HG03064 (cell line): ENCODE data around the gene IQSEC1.
A peak's percentile ranks its signal among the peaks of the same experiment; 100 is the strongest.

ENCODE experiments used
- ATAC-seq: cut with Tn5 transposase; IDR thresholded peaks from one replicate; pipeline ENCODE4 v1.9.1; 2021; ENCODE audit warnings: low read depth; ENCODE audit not compliant: unreplicated experiment

The IQSEC1 gene

DNA sequence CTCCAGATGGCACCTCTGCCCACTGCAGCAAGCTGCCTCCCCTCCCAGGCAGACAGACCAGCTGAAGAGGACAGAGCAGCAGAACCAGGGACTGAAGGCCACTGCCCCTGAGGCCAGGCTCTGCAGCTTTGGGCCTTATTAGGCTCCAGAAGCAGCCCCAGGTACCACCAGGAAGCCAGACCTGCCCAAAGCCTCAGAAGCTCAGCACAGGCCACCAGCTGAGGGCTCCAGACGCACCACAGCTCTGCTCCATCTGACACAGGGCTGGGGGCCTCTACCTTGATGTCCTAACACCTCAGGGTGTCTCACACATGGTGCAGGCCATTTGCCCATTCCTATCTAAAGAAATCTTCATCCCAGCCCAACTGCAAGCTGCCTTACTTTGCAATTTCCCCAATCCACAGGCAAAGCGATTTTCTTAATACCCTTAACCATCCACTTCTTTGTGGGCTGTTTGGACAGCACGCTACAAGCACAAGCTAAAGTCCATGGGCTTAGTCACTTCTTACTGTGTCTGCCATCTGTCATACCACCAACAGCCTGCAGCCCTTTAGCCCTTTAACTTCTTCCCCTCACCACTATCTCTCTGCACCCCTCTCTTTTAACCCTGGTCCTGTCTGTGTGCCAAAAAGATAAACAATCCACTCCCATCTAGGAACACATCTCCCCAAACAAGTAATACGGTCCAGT is 112.1 kb downstream of the IQSEC1 start:
- no peak for ATAC-seq

DNA sequence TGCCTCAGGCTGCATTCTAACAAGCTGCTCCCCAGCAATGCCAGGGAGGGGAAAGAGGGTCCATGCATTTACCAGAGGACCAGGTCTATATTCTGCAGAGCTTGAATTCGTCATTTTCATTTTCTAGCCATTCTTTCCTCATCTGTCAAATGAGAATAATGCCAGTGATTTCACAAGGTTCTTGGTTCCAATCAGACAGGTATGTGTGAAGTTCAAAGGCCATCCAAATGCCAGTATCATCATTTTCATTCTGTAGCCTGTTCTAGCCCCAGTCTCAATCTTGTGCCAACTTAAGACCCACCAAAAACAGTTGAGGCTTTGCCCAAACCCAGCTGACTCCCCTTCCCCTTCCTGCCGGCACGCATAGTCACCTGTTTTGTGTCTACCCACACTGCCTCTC is 112.7 kb downstream of the IQSEC1 start:
- ATAC-seq: no peak

DNA sequence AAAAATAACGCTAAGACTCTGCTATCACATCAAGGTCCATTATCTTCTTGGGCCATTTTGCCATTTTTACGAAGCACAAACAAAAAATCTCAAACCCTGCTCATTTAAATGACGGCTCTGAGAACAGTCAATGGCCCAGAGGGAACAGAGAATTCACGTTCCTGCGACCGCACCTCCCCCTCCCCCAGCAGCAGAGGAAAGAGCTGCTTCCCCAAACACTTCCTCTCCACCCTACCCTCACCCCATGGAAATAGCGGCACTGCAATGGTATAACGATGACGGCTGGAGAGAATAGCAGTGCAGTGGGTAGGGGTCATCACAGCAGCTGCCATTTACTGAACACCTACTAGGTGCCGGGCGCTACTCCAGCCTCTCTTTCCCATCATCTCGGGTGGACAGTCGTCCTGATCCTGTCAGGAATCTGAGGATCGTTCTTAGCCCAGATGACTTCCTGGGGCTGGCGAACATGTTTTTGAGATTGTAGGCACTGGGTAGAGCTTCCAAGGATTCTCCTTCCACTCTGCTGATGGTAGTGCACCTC is 113.3 kb downstream of the IQSEC1 start:
- no peak for ATAC-seq

DNA sequence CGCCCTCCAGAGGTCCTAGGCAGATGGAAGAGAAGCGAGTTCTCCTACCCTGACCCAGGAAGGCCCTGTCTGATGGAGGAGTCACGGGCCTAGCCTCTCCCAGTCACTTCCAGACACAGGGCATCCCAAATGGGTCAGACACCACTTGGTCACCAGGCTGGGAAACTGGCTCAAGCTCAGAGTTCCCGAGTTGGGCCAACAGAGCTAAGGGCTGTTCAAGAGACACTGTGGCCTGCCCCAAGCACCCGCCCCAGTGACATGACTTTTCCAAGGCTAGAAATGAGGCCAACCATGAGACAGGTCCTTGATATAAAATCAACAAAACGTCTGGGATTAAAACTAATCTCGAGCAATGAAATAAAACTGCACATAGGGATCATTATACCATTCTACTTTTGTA is 113.8 kb downstream of the IQSEC1 start:
- no peak for ATAC-seq

DNA sequence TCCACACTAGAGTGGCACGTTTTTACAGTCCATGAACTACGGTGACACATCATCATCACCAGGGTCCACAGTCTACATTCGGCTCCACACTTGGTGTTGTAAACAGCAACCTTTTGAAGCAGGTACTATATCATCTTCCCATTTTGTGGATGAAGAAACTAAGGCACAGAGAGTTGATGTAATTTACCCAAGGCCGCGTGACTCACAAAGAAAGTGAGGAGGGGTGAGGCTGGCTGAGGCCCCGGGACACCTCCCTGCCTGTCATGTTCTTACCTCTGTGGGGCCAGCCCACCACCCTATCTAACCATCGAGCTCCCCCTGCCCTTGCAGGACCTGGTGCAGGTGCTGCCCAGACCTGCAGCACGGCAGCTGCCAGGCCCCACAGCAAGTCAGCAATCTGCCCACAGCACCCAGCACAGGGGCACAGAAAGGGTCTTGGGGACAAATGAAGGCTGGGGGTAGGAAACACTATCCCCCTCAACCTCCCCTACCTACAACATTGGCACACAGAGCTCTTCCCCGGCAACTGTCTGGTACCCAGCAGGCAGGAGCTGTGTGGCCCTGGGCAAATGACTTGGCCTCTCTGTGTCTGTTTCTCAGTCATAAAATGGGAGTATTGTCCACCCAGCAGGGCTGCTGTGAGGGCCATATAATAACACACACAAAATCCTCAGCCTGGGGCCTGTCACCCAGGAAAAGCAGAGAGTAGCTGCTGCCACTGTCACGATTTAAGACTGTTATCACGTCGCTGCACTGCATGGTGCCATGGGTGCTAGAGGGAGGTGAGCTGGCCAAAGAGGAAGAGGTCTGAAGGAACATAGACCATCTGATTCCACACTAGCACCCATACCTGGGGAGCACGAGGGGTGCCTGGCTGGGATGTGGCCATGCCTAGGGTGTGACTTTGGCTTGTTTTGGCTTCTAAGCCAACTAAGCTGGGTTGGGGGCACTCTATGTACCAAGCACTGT is 115.1 kb downstream of the IQSEC1 start:
- no peak for ATAC-seq

DNA sequence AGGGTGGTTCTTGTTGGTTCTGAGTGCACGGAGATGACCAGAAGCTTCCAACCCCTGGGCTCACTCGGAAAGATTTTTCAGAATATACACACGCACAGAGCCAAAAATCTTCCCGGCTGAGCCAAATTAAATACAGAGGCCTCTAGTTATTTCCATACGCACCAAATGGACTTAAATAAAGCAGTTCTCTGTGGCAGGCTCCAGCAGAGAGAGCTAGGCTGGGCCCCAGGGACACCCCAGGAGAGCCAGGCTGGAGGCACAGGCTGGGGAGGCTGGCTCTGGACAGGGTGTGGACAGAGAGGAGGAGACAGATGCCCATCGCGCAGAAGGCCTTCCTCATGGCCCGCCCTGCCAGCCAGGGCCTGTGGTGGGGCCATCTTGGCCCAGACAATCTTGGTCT is 115.9 kb downstream of the IQSEC1 start:
- no peak for ATAC-seq

DNA sequence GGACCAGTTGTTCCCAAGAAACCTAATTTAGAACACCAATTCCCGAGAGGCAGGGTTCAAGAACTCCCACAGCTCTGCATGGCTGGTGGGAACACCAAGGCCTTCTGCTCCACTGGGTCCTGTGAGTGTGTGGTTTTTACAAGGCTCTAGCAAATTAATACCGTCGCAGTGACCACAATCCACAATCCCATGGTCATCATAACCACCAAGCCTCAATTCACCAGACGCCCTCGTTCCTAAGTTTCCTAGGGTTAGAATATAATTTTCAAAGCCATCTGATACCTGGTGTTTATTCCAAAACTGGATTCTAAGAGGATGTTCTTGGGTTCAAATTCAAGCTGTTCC is 116.9 kb downstream of the IQSEC1 start:
- no peak for ATAC-seq

DNA sequence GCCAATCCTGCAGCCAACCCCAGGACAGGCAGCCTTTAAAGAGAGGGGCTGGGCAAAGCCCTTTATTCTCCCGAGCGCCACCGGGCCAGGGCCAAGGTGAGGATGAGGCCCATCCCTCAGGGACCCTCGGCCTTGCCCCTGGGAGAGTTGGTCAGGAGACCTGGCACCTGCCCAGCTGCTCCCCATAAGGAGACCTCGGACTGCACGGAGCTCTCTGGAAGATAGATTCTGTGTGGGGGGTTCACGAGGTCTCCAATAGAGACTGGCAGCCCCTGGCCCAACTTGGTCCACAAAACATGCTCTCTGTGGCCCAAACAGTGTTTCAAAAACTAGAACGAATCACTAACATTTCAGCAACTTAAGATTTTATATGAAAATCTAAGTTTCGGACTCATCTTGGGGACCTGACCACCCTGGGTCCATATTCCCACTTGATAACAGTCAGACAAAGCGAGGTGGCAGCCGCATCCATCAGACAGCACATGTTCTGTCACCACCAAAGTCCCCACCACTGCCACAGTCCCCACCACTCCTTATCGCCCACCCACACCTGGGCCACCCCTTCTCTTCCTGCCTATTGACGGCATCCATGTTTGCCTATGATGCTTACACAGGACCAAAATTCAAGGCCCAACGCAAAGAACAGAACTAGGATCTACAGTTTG is 117.4 kb downstream of the IQSEC1 start:
- no peak for ATAC-seq

DNA sequence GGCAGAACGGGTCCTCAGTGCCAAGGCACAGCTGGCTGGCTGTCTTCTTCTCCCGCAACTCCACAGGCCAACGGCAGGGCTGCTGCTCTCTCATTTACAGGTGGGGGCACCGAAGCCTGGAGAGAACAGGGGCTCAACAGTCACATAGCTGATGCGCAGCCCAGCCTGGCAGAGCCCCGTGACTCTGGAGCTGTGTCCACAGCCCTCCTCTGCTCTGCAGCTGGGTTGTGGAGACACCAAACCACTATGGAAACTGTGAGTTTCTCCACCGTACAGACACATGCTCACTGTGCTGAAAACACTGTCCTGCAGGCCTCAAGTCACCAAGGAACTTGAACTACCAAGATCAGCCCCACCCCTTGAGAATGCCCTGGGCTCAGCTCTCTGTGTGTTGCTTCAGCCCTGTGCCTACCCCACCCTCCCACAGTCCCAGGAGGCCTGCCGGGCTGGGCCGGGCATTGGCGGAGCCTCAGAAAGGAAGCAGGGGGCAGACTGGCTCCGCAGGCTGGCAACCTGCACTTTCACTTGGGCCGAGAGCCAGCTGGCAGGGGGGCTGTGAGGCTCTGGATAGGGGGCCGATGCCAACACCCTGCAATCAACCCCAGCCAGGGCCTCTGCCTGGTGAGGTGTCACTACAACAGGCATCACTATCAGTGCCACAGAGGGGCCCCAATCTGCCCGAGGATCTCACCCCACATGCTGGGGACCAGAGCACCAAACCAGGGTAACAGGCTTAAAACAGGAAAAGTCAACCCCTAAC is 118.2 kb downstream of the IQSEC1 start:
- ATAC-seq: peak; percentile 56

DNA sequence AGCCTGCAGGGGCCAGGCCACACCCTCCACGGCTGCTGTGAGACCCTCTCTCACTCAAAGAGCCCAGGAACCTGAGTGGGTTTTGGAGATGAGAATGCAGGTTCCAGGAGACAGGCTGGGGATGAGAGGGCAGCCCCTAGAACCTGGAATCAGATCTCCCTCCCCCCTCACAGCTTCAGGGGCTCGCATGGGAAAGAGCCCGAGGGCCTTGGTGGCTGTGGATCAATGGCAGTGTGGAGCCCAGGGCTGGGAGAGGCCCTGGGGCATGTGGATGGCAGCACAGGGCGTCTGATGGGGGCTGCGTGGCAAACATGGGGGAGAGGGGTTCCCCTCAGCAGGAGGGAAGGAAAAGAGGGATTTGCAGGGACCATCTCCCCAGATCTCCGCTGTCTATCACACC is 119.0 kb downstream of the IQSEC1 start:
- no peak for ATAC-seq

DNA sequence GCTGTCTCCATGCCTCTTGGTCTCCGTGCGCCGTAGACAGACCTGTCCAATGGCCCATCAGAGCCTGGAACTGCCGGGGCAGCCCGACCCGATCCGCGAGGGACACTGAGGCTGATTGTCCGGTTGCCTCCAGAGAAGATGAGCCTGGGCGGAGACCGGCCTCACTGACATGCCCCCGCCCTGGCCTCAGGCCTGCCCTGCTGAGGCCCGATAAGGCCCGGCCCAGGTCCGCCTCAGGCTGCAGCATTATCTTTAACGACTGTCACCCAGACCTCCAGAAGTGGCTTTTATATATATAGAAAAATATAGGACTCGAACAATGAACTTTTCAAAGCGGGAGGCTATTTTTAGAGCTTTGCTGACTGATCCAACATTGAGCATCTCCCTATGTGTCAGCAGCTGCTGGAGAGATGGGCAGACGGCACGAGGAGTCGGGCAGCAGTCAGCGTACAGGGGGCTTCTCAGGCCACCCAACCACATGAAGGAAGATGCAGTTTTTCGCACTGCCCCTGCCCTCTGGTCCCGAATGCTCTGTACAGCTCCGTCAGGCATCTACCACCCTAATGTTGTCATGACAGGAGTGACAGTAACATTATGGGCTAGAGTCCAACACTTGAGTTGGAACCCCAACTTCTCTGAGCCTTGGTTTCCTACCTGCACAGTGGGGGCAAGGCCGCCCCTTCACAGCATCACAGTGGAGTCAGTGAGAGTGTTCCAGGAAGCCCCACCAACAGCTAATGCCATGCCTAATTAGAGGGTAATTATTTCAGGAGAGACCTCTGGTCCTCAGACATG is 119.8 kb downstream of the IQSEC1 start:
- ATAC-seq: no peak

DNA sequence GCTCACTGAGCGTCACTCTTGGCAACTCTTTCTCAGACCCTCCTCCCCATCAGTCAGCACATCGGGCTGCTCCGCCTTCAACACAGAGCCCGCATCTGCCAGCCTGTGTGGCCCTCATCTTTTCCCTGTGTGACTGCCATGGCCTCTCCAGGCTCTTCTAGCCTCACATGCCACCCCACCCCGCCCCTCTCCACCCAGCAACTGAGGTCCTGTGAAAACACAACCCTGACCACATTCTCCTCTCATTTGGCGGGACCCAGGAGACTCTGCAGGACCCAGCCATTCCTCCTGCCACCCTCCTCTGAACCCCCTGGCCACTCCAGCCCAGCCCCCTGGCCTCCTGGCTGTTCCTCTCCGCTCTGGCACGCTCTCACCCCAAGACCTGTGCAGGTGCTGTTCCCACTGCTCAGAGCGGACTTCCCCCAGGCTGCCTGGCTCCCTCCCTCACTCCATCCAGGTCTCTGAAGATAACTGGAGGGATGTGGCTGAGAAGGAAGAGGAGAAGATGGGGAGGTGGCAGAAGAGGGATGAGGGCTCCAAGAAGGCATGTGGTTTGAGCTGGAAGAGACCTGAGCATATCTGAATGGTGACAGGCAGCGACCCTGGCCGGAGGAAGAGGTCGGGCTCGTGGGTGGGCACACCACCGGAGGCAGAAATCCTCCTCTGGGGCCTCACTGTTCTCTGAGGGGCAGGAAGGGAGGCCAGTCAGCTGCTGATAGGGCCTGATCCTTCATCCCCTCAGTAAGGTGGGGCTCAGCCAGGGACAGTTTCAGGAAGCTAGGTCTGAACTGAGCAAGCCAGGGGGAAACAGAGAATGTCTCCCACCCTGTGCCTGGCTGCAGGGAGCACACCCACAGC is 120.7 kb downstream of the IQSEC1 start:
- no peak for ATAC-seq

DNA sequence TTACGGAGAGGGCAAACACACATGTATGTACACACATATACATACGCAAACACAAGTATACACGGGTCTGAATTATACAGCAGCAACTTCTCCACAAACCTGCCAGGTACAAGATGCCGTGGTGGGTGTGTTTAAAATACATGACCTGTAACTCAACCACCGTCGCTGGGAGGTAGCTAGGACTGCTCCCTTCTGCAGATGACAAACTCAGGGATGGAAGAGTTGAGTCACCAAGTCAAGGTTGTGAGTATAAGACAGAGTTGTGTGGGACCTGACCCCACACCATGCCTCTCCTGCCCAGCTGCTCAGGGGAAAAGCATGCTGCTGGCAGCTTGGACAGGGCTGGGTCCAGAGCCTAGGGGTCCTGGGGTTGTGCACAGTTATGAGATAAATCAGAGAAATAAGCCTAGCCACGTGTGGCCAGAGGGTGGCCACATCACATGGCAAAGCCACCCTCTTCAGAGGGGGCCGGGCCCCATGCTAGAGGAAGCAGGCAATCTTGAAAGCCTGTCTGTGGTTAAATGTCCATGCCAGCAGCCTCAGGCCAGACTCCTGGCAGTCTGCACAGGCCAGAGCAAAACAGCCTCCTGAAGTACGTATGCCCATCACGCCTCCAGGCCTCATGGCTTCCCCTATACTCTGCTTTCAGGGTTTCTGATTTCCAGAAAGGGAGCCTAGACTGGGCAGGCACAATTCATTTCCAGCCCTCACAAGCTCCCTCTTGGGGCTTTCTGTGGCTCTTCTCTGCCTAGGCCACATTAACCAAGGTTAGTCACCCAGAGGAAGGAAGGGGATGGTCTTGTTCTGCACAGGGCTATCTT is 124.1 kb downstream of the IQSEC1 start:
- ATAC-seq: peak; percentile 61

DNA sequence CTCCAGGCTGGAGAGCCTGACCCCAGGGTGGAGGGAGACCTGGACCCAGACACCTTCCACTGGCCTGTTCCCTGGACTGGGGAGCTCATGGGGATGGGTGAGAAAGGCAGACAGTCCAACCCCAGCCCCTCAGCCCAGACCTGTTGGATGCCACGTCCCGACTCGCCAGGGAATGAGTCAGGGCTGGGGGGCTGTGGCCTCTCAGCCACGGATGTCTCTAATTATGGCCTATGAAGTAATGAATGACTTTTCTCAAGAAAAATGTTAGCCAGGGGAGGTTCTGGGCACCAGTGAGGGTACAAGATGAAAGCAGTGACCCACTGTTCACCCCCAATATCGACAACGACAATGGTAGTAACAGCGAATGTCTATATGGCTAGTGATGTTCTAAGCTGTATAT is 124.9 kb downstream of the IQSEC1 start:
- no peak for ATAC-seq

DNA sequence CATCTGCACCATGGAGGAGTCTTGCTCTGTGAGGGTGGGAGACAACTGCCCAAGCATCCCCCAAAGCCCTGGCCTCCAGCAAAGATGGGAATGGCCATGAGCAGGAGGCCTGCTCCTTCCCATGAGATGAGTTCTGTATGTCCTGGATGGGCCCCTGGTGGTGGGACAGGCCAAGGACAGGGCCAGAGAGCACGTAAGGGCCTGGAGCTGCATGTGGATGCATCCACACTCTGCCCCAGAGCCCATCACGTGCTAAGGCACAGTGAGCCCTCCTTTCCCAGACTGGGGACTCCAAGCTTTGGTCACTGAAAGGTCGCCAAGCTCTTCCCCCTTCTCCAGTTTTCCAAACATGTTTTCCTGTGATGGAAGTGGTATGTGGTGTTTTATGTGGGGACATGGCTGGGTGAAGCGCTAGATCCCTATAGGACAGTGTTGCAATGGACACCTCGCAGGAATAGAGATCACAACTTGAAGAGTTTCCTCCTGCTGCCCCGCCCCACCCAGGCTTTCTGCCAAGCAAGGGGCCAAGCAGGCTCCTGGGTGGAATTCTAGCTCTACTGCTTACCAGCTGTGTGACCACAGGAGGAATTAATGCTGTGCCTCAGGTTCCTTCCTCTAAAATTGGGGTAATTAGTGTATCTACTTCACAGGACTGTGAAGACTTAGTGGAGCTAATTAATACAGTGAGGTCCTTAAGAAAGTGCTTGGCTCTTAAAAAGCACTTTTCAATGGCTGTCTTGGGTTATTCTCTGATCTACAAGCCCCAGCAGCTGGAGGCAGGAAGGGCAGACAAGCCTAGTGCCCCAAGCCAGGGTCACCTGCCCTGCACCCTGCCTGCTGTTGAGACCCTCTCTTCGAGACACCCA is 125.5 kb downstream of the IQSEC1 start:
- ATAC-seq: no peak

DNA sequence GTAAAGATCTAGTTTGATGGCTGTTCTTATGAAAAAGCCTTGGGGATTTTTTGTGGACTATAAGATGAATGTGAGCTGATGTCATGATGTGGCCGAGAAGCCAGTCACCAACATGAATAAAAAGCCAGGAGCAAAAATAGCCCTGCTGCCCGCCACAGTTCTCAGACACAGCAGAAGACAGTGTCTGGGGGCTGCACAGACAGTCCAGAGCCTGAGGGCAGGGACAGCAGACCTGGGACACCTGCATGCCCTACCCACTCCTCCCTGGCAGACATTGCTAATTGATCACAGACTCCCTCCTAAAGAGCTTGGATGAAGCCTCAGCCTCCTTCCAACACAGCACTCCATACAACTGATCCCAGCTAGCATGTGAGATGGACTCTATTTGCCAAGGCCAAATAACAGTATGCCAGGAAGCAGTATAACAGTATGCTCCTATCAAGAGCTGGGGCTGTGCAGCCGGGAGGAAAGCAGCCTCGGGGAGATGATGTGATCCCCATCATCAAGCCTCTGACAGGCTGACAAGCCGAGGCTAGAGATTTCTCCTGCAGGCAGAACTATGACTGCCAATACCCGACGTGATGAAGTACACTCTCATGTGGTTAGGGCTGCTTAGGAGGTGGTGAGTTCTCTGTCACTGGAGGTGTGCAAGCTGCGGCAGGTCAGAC is 126.4 kb downstream of the IQSEC1 start:
- ATAC-seq: no peak
